OCI-M1 (cell line): ENCODE results near the gene SRRM2.

ENCODE experiments used
- DNase-seq: peaks from one replicate; lab custom pipeline; 2025; lab: John Stamatoyannopoulos, UW

SRRM2 gene

GRCh38 chr16:2798723-2799204 lies 46.3 kb downstream of the SRRM2 start:
- no peak for DNase-seq

DNA sequence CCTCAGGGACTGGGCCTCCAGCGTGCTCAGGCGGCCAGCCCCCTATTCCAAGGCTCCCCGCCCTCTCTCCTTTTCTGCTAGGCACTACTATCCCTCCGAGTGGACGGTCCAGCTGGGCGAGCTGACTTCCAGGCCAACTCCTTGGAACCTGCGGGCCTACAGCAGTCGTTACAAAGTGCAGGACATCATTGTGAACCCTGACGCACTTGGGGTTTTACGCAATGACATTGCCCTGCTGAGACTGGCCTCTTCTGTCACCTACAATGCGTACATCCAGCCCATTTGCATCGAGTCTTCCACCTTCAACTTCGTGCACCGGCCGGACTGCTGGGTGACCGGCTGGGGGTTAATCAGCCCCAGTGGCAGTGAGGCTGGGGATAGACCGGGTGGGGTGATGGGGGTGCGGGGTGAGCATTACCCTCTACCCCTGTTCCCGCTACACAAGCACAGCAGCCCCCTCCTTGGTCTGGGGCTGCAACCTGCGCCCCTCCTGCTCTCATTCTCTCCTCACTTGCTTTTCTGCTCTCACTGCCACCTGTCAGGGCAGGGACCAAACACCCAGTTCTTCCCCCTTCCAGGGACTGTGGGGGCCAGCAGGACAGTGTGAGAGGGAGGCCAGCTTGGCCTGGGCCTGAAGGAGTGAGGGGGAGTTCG lies 46.9 kb downstream of the SRRM2 start:
- no peak for DNase-seq

- no peak for DNase-seq
Measured at GRCh38 chr16:2799859-2800226, 47.4 kb downstream of the SRRM2 start.

- no peak for DNase-seq
Measured at GRCh38 chr16:2803545-2804195, 51.2 kb downstream of the SRRM2 start.

GRCh38 chr16:2804728-2805127 lies 52.3 kb downstream of the SRRM2 start:
- DNase-seq = no peak

DNA sequence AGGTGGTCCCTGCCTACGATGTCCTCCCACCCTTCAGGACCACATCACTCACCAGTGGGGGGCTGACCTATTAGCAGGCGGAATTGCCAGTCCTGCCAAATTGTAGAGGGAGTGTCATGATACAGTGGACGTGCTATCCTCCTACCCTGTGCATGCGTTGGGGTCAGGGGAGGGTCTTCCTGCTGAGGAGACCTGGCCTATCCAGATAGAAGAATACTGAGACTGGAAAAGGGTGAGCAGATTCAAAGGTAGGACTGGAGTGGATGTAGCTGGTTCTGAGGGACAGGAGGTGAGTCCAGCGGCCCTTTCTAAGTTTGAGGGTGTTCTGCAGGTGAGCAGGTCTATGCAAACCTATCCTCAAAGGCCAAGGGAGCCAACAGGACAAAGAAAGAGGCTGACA lies 53.8 kb downstream of the SRRM2 start:
- DNase-seq = no peak

DNA sequence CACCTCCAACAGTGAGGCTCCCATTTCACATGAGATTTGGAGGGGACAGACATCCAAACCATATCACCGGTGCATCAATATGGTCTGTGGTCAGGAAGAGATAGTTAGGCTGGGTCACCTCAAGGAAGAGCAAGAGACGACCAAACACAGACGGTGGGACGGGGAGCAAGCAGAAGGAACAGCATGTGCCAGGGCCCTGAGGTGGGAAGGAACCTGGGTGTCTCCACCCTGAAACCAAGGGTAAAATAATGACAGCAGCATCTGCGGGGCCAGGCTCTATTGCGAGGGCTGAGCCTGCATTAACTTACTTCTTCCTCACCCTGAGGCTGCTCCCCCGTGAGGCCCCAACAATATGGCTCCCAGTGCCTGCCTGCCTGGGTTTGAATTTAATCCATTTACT lies 55.7 kb downstream of the SRRM2 start:
- no peak for DNase-seq

DNA sequence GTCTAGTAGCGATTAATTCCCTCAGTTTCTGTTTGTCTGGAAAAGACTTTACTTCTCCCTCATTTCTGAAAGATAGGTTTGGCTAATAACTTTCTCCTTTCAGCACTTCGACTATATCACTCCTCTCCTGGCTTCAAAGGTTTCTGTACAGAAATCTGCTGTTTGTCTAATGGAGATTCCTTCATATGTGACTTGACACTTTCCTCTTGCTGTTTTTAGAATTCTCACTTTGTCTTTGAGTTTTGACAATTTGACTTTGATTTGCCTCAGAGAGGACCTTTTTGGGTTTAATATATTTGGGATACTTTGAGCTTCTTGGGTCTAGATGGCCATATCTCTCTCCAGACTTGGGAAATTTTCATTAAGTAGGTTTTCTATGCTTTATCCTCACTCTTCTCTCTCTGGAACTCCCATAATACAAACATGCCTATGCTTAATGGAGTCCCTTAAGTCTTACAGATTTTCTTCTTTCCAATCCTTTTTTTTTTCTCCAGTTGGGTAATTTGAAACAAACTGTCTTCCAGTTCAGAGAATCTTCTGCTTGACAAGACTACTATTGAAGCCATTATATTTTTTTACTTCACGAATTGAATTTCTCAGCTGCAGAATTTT lies 56.8 kb downstream of the SRRM2 start:
- DNase-seq = no peak

DNA sequence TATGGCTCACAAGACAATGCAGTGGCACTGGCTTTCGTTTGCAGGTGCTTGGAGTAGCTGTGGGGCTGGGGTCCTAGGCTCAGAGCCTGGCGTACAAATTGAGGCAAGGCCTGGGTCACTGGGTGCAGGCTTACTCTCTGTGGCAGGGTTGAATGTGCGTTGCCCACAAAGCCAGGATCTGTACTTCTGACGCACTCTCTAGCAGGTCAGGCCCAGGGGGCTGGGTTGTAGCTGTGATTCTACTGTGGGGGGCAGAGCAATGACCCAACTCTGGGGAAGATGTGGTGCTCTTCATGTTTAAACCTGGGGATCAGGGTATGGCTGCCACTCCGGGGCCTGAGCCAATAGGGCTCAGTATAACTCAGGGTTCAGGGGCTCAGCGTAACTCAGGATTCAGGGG lies 58.2 kb downstream of the SRRM2 start:
- no peak for DNase-seq

DNA sequence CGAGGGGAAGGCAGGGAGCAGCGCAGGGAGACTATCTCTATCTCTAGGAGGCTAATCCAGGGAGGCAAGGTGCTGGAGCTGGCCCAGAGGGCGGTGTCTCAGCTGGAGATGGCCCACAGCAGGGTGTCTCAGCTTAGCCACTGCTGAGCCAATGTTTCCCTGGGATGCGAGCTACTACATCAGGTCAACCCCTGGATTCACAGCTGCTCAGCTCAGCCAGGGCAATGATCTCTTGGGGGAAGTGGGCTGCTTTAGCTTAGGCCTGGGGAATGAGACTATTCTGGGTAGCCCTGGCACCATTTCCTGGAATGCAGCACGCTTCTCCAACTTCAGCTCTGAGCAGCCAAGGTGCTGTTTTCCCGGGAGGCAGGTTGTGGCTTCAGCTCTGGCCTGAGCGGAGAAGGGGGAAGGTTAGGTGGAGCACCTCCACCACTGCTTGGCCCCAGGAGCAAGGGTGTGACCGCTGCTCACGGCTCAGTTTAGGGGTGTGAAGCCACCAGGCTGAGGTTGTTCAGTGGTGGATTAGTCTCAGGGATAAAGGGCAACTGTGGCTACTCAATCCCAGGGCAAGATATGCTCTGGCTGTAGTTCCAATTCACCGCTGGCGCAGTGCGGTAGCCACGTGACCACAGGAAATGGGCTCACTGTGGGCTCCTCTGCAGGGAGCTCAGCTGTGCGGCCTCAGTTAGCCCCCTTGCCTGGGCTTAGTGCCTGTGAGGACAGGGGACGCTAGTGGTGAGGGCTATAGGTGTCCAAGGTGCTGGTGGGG lies 59.4 kb downstream of the SRRM2 start:
- no peak for DNase-seq

GRCh38 chr16:2813771-2814221 lies 61.4 kb downstream of the SRRM2 start:
- no peak for DNase-seq

DNA sequence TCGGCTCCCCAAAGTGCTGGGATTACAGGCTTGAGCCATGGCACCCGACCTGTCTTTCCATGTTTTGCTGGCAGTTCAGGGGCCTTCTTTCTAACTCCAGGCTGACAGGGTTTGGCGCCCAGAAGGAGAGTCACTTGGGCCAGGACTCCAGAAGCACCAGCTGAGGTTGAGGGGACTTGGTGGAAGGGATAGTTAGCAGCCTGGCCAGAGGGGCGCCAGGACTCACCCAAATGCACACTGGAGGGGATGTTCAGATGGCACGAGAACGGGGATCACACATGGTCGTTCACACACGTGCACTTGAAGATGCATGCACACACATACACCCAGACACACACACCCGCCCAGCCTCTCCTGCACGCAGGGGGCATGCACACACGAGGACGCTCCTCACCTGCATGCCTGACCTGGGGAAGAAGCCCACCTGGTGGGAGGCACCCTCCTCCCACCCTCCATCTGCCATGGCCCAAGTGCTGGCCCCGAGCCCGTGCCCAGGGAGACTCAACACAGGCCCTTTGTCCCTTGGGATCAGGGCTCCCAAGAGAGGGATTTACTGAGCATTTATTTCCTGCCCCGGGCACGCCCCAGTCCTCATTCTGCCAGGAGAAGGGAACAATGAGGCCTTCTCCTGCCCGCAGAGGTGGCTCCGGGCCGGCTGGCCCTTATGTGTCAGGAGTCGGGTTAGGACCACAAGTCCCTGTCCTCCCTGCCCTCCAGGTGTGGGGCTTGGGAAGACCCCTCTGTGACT lies 62.3 kb downstream of the SRRM2 start:
- DNase-seq = no peak

DNA sequence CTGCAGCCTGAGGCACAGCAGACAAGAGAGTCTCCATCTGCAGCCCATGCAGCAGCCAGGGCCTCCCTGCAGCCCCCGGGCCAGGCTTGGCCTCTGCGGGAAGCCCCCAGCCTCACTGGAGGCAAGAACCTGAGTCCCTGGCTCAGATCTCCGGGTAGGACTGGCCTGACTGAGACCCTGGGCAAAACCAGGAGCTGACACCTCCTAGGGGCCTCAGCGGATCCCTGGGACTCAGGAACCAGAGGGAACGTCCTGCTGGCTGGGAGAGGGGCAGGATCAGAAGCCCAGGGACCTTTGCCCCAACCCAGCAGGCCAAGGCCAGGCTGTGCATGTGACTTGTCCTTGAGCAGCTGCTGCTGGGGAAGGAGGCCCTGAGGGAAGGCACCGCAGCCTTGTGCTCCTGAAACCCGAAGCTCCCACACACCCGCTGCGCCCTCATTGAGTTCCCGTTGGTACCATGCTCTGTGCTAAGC lies 62.9 kb downstream of the SRRM2 start:
- DNase-seq = no peak

DNA sequence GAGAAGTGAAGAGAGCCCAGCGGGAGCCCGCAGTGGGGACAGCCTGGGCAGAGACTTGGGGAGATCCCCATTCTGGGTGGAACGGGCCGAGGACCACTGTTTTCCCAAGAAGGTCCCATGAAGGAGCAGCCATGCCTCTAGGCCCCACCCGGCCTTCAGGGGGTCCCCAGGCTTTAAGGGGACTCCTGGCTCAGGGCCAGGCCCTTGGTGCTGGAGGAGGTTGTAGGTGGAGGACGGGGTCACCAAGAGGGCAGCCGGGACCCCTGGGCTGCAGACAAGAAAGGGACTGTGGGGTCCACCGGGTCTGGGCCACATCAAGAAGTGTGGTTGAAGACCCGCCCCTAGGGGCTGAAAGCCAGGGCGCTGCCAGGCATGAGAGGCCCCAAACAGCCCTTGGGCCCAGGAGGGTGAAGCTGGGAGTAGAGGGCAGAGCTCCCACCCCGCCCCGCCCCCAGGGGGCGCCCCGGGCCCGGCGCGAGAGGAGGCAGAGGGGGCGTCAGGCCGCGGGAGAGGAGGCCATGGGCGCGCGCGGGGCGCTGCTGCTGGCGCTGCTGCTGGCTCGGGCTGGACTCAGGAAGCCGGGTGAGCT lies 64.4 kb downstream of the SRRM2 start, which contains the start of gene PRSS21:
PRSS21 (plus strand) TSS at position 487 of the 589 bp plus-strand sequence; CDS start at position 519, 32 bp downstream.
- peak; percentile 47 for DNase-seq

DNA sequence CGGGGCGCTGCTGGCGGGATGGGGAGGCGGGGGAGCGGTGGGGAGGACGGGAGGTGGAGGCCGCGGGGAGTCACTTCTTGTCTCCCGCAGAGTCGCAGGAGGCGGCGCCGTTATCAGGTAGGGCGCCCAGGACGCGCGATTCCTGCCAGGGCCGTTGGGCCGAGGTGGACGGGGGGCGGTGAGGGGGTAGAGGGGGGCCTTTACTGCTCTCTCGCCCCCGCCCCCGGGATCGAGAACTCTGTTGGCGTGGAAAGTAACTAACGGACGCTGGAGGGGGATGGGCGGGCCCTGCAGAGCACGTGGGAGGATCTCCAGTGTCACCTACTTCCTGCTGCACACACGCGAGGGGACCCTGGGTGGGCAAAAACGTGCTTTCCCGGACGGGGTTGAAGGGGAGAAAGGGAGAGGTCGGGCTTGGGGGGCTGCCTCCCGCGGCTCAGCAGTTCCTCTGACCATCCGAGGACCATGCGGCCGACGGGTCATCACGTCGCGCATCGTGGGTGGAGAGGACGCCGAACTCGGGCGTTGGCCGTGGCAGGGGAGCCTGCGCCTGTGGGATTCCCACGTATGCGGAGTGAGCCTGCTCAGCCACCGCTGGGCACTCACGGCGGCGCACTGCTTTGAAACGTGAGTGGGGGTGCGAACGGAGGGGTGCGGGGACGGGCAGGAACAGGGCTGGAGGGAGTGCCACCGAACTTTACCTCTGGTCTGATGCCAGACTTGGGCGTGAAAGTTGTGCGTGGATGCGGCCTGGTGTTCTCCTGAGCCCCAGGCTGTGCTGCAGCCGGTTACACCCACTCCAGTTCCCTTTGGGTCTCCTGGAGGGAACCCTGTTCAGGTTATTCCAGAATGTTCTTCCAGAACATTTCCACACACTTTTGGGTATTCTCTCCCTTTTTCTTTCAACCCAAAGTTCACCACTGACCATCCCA lies 65.2 kb downstream of the SRRM2 start:
- peak; percentile 24 for DNase-seq

DNA sequence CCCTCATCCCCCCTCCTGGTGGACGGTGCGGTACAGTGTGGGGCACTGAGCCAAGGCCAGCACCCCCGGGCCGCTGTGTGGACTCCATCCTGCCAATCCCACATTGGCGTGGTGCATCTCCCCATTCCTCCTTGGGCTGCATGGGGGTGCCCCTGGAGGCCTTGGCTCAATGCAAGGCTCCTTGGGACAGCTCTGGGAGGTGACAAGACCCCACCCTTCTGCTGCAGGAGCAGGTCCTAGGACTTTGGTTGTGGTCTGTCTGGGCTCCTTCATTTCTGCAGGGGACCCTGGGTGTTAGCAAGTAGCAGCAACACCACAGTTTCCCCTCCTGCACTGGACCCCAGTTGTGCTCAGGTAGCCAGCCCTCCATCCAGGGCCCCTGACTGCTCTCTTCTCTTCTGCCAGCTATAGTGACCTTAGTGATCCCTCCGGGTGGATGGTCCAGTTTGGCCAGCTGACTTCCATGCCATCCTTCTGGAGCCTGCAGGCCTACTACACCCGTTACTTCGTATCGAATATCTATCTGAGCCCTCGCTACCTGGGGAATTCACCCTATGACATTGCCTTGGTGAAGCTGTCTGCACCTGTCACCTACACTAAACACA lies 65.9 kb downstream of the SRRM2 start:
- DNase-seq = no peak

- no peak for DNase-seq
Measured at GRCh38 chr16:2819179-2819938, 66.9 kb downstream of the SRRM2 start.

DNA sequence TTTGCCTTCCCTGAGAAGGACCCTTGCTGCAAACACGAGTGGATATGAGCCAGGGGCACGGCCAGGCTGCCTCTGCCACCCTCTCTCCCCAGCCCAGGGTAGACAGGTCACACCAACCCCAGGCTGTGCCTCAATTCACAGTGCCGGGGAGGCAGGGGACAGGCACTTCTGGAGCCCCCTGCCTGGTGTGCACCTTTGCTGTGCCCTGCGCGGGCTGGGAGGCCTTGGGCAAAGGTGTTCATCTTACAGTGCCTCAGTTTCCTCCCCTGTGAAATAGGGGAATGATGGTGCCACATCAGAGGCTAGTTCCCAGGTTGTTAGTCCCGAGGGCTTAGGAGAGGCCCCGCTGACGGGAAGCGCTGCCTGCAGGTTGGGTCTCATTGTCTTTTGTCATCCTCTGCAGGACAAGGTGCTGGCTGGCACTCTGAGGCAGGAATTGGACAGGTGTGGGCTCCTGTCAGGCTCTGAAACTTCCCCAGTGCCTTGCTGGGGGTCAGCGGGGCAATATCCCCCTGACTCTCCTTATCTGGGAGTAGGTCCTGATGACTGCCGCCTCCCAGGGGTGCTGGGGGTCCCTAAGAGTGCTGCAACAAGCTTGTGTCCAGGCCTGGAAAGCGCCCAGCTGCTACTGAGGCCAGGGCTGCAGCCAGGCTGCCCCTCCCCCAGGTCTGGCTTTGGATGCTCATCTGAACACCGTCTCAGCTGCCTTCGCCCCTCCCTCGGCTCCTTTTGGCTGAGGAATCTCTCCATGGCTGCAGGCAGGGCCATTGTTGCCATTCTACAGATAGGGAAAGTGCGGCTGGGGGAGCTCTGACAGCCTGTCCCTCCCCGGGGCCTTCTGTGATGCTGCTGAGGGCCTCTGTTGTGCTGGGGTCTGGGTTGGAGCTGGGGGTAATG lies 67.7 kb downstream of the SRRM2 start:
- DNase-seq = no peak
